HCT116 (cell line): Measurements from ENCODE around the gene QKI. TPM values are rescaled to one million over a fixed set of nuclear protein-coding genes. Genes with fewer than 3 reads are reported as not detected.

Experiments used
- ATAC-seq: fragments of 200-7000 bp; cut with Tn5 transposase; 2 replicates; pipeline ENCODE4 v1.9.1; 2020; ENCODE audit warnings: mild to moderate bottlenecking, moderate library complexity
- BruUV-seq: library from RNA; stranded (reverse); fragments of 400-500 nt; replicated peaks from 2 replicates; lab custom pipeline; 2021; lab: Mats Ljungman, UMichigan
- CTCF ChIA-PET: fragments of 300-600 bp; sonication (Branson Sonifier 250); formaldehyde crosslinking; loops from one replicate; lab custom pipeline; 2021; ENCODE audit warnings: antibody characterized with exemption; lab: Charles Lee
- POLR2A ChIA-PET: fragments of 300-600, 350-600 bp; sonication (Branson Sonifier 250); formaldehyde crosslinking; loops from one replicate; lab custom pipeline; 2021; ENCODE audit warnings: antibody characterized with exemption; lab: Charles Lee
- RAD21 ChIA-PET, 2 experiments: fragments of 300-600 bp; sonication (Branson Sonifier 250); formaldehyde crosslinking; loops; one replicate each; lab custom pipeline; 2023; ENCODE audit warnings: low total read pairs in 2 of 2; ENCODE audit not compliant: uncharacterized antibody in 2 of 2, unreplicated experiment in 2 of 2, low non-redundant PET in 1 of 2; lab: Charles Lee
- DNase-seq: peaks from one replicate; pipeline ENCODE4 v3.0.0-alpha.2; 2010; ENCODE audit warnings: low read depth, low spot score
- H2AFZ ChIP-seq: fragments of 200-600 bp; shearing (Covaris generic), sonication (generic); 2 replicates; pipeline ENCODE4 v1.6.1; 2017; ENCODE audit warnings: low read depth, mixed run types, mixed read lengths, antibody characterized with exemption, low read length; ENCODE audit not compliant: poor library complexity, severe bottlenecking
- H3K27ac ChIP-seq: 2 replicates; pipeline ENCODE4 v1.5.1; 2012; ENCODE audit warnings: low read depth, low read length
- H3K27me3 ChIP-seq: fragments of 200-600 bp; sonication (generic); 2 replicates; pipeline ENCODE4 v1.6.1; 2016; ENCODE audit warnings: mixed run types, low read length, mixed read lengths; ENCODE audit not compliant: insufficient read depth
- H3K36me3 ChIP-seq, 2 experiments: fragments of 200-500 bp in 1 of 2; fragments of 200-600 bp in 1 of 2; sonication (Bioruptor generic) in 1 of 2; sonication (generic) in 1 of 2; 2 replicates each; pipeline versions ENCODE4 v1.5.1 to v1.6.1; 2014 to 2016; ENCODE audit warnings: low read length in 2 of 2, inconsistent platforms in 1 of 2, mixed read lengths in 1 of 2, mixed run types in 1 of 2; ENCODE audit not compliant: insufficient read depth in 2 of 2, control insufficient read depth in 1 of 2
- H3K4me1 ChIP-seq, 2 experiments: fragments of 200-600 bp in 1 of 2; sonication (generic) in 1 of 2; 2 replicates each; pipeline versions ENCODE4 v1.5.1 to v1.6.1; 2012 to 2017; ENCODE audit warnings: low read length in 2 of 2, inconsistent platforms in 1 of 2, mild to moderate bottlenecking in 1 of 2, mixed read lengths in 1 of 2, mixed run types in 1 of 2, moderate library complexity in 1 of 2; ENCODE audit not compliant: insufficient read depth in 2 of 2, control insufficient read depth in 1 of 2
- H3K4me2 ChIP-seq: fragments of 200-600 bp; sonication (generic); 2 replicates; pipeline ENCODE4 v1.6.1; 2017; ENCODE audit warnings: mixed run types, low read length, mixed read lengths
- H3K4me3 ChIP-seq, 2 experiments: fragments of 200-600 bp in 1 of 2; sonication (generic) in 1 of 2; replicated peaks in 1 of 2; 2 replicates each; pipeline ENCODE4 v1.5.1; 2011 to 2016; ENCODE audit warnings: low read length in 2 of 2, control low read depth in 1 of 2, low read depth in 1 of 2, mild to moderate bottlenecking in 1 of 2, mixed read lengths in 1 of 2, mixed run types in 1 of 2
- H3K79me2 ChIP-seq: fragments of 200-600 bp; sonication (generic); 2 replicates; pipeline ENCODE4 v1.6.1; 2017; ENCODE audit warnings: mild to moderate bottlenecking, mixed run types, low read length, moderate library complexity, mixed read lengths; ENCODE audit not compliant: insufficient read depth
- H3K9ac ChIP-seq: fragments of 200-600 bp; sonication (generic); 2 replicates; pipeline ENCODE4 v1.6.1; 2016; ENCODE audit warnings: low read length, mixed read lengths
- H3K9me2 ChIP-seq: fragments of 200-600 bp; sonication (generic), shearing (Covaris generic); 2 replicates; pipeline ENCODE4 v1.6.1; 2017; ENCODE audit warnings: mixed run types, mild to moderate bottlenecking, moderate library complexity; ENCODE audit not compliant: insufficient read depth
- H3K9me3 ChIP-seq, 2 experiments: fragments of 200-500 bp in 1 of 2; fragments of 200-600 bp in 1 of 2; sonication (Bioruptor generic) in 1 of 2; sonication (generic) in 1 of 2; 2 replicates each; pipeline ENCODE4 v1.6.1; 2014 to 2017; ENCODE audit warnings: low read length in 2 of 2, mixed read lengths in 2 of 2, inconsistent platforms in 1 of 2, low read depth in 1 of 2, mild to moderate bottlenecking in 1 of 2, mixed run types in 1 of 2, moderate library complexity in 1 of 2; ENCODE audit not compliant: control insufficient read depth in 1 of 2, insufficient read depth in 1 of 2
- H4K20me1 ChIP-seq: fragments of 200-600 bp; sonication (generic), shearing (Covaris generic); 2 replicates; pipeline ENCODE4 v1.6.1; 2017; ENCODE audit warnings: mixed run types, mild to moderate bottlenecking, moderate library complexity; ENCODE audit not compliant: insufficient read depth
- CBX3 ChIP-seq: IDR thresholded peaks from 2 replicates; pipeline ENCODE4 v1.6.1; 2012; ENCODE audit warnings: low read depth
- EGR1 ChIP-seq: IDR thresholded peaks from 2 replicates; pipeline ENCODE4 v1.6.1; 2012; ENCODE audit warnings: low read depth
- EZH2phosphoT487 ChIP-seq: fragments of 200-600 bp; IDR thresholded peaks from 2 replicates; pipeline ENCODE4 v1.6.1; 2018; ENCODE audit warnings: antibody characterized with exemption, borderline replicate concordance
- FOSL1 ChIP-seq: IDR thresholded peaks from 2 replicates; pipeline ENCODE4 v1.6.1; 2012; ENCODE audit warnings: low read depth
- JUND ChIP-seq: IDR thresholded peaks from 2 replicates; pipeline ENCODE4 v1.6.1; 2012
- SIN3A ChIP-seq: IDR thresholded peaks from 2 replicates; pipeline ENCODE4 v1.6.1; 2012; ENCODE audit warnings: low read depth
- TCF7L2 ChIP-seq: IDR thresholded peaks from 2 replicates; pipeline ENCODE4 v1.7.0; 2011; ENCODE audit warnings: borderline replicate concordance, inconsistent platforms; ENCODE audit not compliant: insufficient read depth, insufficient read length; ENCODE audit errors: extremely low read depth
- ZFX ChIP-seq: fragments of 450-650 bp; IDR thresholded peaks from 2 replicates; pipeline ENCODE4 v1.6.1; 2017
- ZNF274 ChIP-seq: fragments of 200-500 bp; sonication (Bioruptor generic); IDR thresholded peaks from 2 replicates; pipeline ENCODE4 v1.6.1; 2014; ENCODE audit warnings: mild to moderate bottlenecking, low read depth, low read length, inconsistent platforms
- intact Hi-C: fragments of 100-400 bp; cut with micrococcal nuclease; formaldehyde crosslinking; loops from 2 replicates; pipeline ENCODE4 v1.10.0; 2022
- total RNA-seq: library from RNA; stranded (reverse); gene quantifications from one replicate; pipeline ENCODE4 v1.2.1, GENCODE V29; 2021; ENCODE audit not compliant: unreplicated experiment
- TF ChIP-seq, protein P1 (sequence below): IDR thresholded peaks from 2 replicates; pipeline ENCODE4 v1.6.1; 2011; ENCODE audit warnings: mild to moderate bottlenecking, low read length, moderate library complexity; ENCODE audit not compliant: insufficient replicate concordance; ENCODE audit errors: extremely low read depth
- TF ChIP-seq, protein P2 (sequence below), 3 experiments: fragments of 200-600 bp in 1 of 3; sonication (generic) in 1 of 3; IDR thresholded peaks in 2 of 3; conservative IDR thresholded peaks in 1 of 3; 2 replicates each; pipeline ENCODE4 v1.5.1; 2012 to 2017; ENCODE audit warnings: low read depth in 2 of 3, low read length in 2 of 3, antibody characterized with exemption in 1 of 3, borderline replicate concordance in 1 of 3, control low read depth in 1 of 3, mild to moderate bottlenecking in 1 of 3, mixed read lengths in 1 of 3, mixed run types in 1 of 3, moderate library complexity in 1 of 3; ENCODE audit not compliant: insufficient read depth in 1 of 3
- TF ChIP-seq, protein P3 (sequence below): IDR thresholded peaks from 2 replicates; pipeline ENCODE4 v1.6.1; 2012

Gene QKI
- total RNA-seq, 1 experiment from 2014 or later: 35.3 TPM

DNA sequence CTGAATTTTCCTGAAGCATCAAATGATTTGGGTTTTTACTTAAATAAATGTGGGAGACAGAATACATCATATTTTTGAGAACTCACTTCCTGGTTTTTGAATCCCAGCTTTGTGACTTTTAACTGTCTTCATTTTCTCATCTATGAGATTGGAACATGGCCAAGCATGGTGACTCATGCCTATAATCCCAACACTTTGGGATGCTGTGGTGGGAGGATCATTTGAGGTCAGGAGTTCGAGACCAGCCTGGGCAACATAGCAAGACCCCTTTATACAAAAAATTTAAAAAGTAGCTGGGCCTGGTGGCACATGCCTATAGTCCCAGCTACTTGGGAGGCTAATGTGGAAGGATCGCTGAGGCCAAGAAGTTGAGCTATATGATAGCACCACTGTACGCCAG, 122.3 kb downstream of the QKI start:
- TF ChIP-seq JUND: peak; percentile 41; the same call in 1 of the 2 replicates
- peak; percentile 28; the same call in 1 of the 2 replicates for TF ChIP-seq FOSL1
- TF ChIP-seq SIN3A: no peak
- DNase-seq: no peak
- H3K27me3 ChIP-seq: no peaks in the 10 kb centered on the region
- no peak overlapping the region for H3K9ac ChIP-seq
- H3K27ac ChIP-seq: no peak overlapping the region
- peaks cover 16% of the 10 kb centered on the region for H3K79me2 ChIP-seq
- H3K4me3 ChIP-seq: no peak overlapping the region
- no peaks in the 10 kb centered on the region for H3K9me3 ChIP-seq
- ChIA-PET POLR2A (no interaction called here), RAD21 (no interaction called here), CTCF (no interaction called here)
- no peaks in the 10 kb centered on the region for H3K9me2 ChIP-seq
- H3K36me3 ChIP-seq: no peaks in the 10 kb centered on the region
- intact Hi-C loops: no loop called here
- no TSS peak for BruUV-seq
- no peaks in the 10 kb centered on the region for H4K20me1 ChIP-seq
- no peak for ATAC-seq
- peaks cover 2 to 20% of the 10 kb centered on the region in 2 experiments; a peak in 3 of 4 replicates for H3K4me1 ChIP-seq
- peak overlapping the region; percentile 9; the same call in 1 of the 2 replicates for H3K4me2 ChIP-seq
- H2AFZ ChIP-seq: no peak overlapping the region

DNA sequence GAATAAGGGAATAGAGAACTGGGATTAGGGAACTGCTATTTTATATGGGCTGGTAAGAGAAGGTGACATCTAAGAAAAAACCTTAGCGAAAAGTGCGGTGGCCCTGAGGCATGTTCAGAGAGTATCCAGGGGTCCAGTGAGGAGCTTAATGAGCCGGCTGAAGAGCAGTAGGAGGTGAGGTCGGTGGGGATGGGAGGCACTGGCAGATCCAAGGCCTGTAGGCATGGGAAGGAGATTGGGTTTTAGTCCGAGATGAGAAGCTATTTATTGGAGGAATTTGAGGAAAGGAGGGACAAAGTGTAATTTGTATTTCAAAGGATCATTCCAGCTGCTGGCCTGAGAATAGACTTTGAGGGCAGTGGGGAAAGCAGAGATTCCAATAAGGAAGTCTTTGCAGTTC, 123.8 kb downstream of the QKI start:
- H3K9me2 ChIP-seq: no peaks in the 10 kb centered on the region
- H3K27me3 ChIP-seq: no peaks in the 10 kb centered on the region
- DNase-seq: no peak
- no TSS peak for BruUV-seq
- no peak overlapping the region for H3K9ac ChIP-seq
- no peak overlapping the region for H2AFZ ChIP-seq
- H3K27ac ChIP-seq: no peak overlapping the region
- H3K36me3 ChIP-seq: no peaks in the 10 kb centered on the region
- peaks cover 0 to 10% of the 10 kb centered on the region in 2 experiments; a peak in 3 of 4 replicates for H3K4me1 ChIP-seq
- no peaks in the 10 kb centered on the region for H4K20me1 ChIP-seq
- TF ChIP-seq EGR1 (no peak), TCF7L2 (no peak), ZFX (no peak), ZNF274 (no peak), CBX3 (no peak), EZH2phosphoT487 (no peak), SIN3A (no peak)
- TF ChIP-seq, protein P1, sequence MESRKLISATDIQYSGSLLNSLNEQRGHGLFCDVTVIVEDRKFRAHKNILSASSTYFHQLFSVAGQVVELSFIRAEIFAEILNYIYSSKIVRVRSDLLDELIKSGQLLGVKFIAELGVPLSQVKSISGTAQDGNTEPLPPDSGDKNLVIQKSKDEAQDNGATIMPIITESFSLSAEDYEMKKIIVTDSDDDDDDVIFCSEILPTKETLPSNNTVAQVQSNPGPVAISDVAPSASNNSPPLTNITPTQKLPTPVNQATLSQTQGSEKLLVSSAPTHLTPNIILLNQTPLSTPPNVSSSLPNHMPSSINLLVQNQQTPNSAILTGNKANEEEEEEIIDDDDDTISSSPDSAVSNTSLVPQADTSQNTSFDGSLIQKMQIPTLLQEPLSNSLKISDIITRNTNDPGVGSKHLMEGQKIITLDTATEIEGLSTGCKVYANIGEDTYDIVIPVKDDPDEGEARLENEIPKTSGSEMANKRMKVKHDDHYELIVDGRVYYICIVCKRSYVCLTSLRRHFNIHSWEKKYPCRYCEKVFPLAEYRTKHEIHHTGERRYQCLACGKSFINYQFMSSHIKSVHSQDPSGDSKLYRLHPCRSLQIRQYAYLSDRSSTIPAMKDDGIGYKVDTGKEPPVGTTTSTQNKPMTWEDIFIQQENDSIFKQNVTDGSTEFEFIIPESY: no peak
- TF ChIP-seq, protein P2, sequence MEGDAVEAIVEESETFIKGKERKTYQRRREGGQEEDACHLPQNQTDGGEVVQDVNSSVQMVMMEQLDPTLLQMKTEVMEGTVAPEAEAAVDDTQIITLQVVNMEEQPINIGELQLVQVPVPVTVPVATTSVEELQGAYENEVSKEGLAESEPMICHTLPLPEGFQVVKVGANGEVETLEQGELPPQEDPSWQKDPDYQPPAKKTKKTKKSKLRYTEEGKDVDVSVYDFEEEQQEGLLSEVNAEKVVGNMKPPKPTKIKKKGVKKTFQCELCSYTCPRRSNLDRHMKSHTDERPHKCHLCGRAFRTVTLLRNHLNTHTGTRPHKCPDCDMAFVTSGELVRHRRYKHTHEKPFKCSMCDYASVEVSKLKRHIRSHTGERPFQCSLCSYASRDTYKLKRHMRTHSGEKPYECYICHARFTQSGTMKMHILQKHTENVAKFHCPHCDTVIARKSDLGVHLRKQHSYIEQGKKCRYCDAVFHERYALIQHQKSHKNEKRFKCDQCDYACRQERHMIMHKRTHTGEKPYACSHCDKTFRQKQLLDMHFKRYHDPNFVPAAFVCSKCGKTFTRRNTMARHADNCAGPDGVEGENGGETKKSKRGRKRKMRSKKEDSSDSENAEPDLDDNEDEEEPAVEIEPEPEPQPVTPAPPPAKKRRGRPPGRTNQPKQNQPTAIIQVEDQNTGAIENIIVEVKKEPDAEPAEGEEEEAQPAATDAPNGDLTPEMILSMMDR (IDR thresholded peaks at IDR 0.05 in 2 of 3, conservative IDR thresholded peaks at IDR 0.05 in 1 of 3; ENCODE audit: borderline replicate concordance in 1 of 3, insufficient read depth in 1 of 3, low read depth in 2 of 3, low read length in 2 of 3): no peak
- TF ChIP-seq, protein P3, sequence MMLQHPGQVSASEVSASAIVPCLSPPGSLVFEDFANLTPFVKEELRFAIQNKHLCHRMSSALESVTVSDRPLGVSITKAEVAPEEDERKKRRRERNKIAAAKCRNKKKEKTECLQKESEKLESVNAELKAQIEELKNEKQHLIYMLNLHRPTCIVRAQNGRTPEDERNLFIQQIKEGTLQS: no peak
- TF ChIP-seq, all 23 proteins: peak for 0
- intact Hi-C loops: no loop called here
- H3K9me3 ChIP-seq: no peaks in the 10 kb centered on the region
- no peak overlapping the region for H3K4me3 ChIP-seq
- no peak for ATAC-seq
- ChIA-PET CTCF (no interaction called here), RAD21 (no interaction called here), POLR2A (no interaction called here)
- peaks cover 8% of the 10 kb centered on the region; the same call in 1 of the 2 replicates for H3K79me2 ChIP-seq
- no peak overlapping the region for H3K4me2 ChIP-seq
